IMR-90 (cell line): ENCODE measurements around the gene MNS1. TPM values are rescaled to one million over a fixed set of nuclear protein-coding genes. Genes with fewer than 3 reads are reported as not detected.

Source experiments
- ATAC-seq: fragments of 200-7000 bp; cut with Tn5 transposase; 2 replicates; pipeline ENCODE4 v1.9.1; 2020; ENCODE audit warnings: low read depth, mild to moderate bottlenecking, moderate library complexity
- BruUV-seq: library from RNA; stranded (reverse); fragments of 400-500 nt; replicated peaks from 2 replicates; lab custom pipeline; 2021; lab: Mats Ljungman, UMichigan
- CTCF ChIA-PET: fragments of 300-600 bp; formaldehyde crosslinking; extraction: SDS; loops from one replicate; lab custom pipeline; 2021; ENCODE audit warnings: antibody characterized with exemption; lab: Yijun Ruan, JAX
- POLR2A ChIA-PET: fragments of 300-600 bp; sonication (Branson Sonifier 250); formaldehyde crosslinking; loops from one replicate; lab custom pipeline; 2022; ENCODE audit warnings: antibody characterized with exemption; ENCODE audit not compliant: unreplicated experiment; lab: Charles Lee
- DNase-seq: peaks from one replicate; pipeline ENCODE4 v3.0.0; 2013
- H2AFZ ChIP-seq: replicated peaks from 2 replicates; pipeline ENCODE3; 2013; ENCODE audit warnings: low read length, mild to moderate bottlenecking; ENCODE audit not compliant: poor library complexity
- H2AK5ac ChIP-seq: 2 replicates; pipeline ENCODE4 v1.6.1; 2013; ENCODE audit warnings: low read depth, low read length, inconsistent platforms
- H2AK9ac ChIP-seq: replicated peaks from 2 replicates; pipeline ENCODE3; 2013; ENCODE audit warnings: mild to moderate bottlenecking, low read depth, low read length, moderate library complexity; ENCODE audit not compliant: poor library complexity
- H2BK120ac ChIP-seq: 2 replicates; pipeline ENCODE4 v1.6.1; 2013; ENCODE audit warnings: low read depth, low read length, inconsistent platforms
- H2BK15ac ChIP-seq: 3 replicates; pipeline ENCODE4 v1.6.1; 2013; ENCODE audit warnings: low read depth, low read length, inconsistent platforms
- H2BK20ac ChIP-seq: 2 replicates; pipeline ENCODE4 v1.6.1; 2013; ENCODE audit warnings: low read depth, mild to moderate bottlenecking, inconsistent platforms, low read length, moderate library complexity
- H2BK5ac ChIP-seq: 2 replicates; pipeline ENCODE4 v1.6.1; 2013; ENCODE audit warnings: mild to moderate bottlenecking, low read depth, low read length, inconsistent platforms; ENCODE audit not compliant: poor library complexity, severe bottlenecking
- H3K14ac ChIP-seq: replicated peaks from 2 replicates; pipeline ENCODE4 v1.6.1; 2013; ENCODE audit warnings: low read depth, low read length, inconsistent platforms
- H3K18ac ChIP-seq: 2 replicates; pipeline ENCODE4 v1.6.1; 2013; ENCODE audit warnings: low read depth, low read length, control low read depth
- H3K23ac ChIP-seq: 2 replicates; pipeline ENCODE4 v1.6.1; 2013; ENCODE audit warnings: low read depth, low read length, inconsistent platforms
- H3K27ac ChIP-seq: 2 replicates; pipeline ENCODE4 v1.5.1; 2013; ENCODE audit warnings: mild to moderate bottlenecking, control low read depth, low read length; ENCODE audit not compliant: insufficient read depth
- H3K27me3 ChIP-seq: 2 replicates; pipeline ENCODE4 v1.6.1; 2013; ENCODE audit warnings: low read length; ENCODE audit not compliant: control insufficient read depth, insufficient read depth
- H3K36me3 ChIP-seq: 2 replicates; pipeline ENCODE4 v1.6.1; 2013; ENCODE audit warnings: low read length, mixed read lengths; ENCODE audit not compliant: control insufficient read depth, insufficient read depth
- H3K4ac ChIP-seq: 2 replicates; pipeline ENCODE4 v1.6.1; 2013; ENCODE audit warnings: low read depth, low read length, inconsistent platforms
- H3K4me1 ChIP-seq: 2 replicates; pipeline ENCODE4 v1.6.1; 2013; ENCODE audit warnings: low read length, mixed read lengths; ENCODE audit not compliant: control insufficient read depth, insufficient read depth
- H3K4me2 ChIP-seq: 2 replicates; pipeline ENCODE4 v1.6.1; 2013; ENCODE audit warnings: low read depth, mild to moderate bottlenecking, control low read depth, low read length, moderate library complexity
- H3K4me3 ChIP-seq: 2 replicates; pipeline ENCODE4 v1.5.1; 2013; ENCODE audit warnings: low read depth, mild to moderate bottlenecking, control low read depth, low read length, moderate library complexity; ENCODE audit not compliant: insufficient read depth
- H3K56ac ChIP-seq: 2 replicates; pipeline ENCODE4 v1.6.1; 2013; ENCODE audit warnings: low read length, inconsistent platforms; ENCODE audit not compliant: insufficient read depth; ENCODE audit errors: extremely low read depth
- H3K79me1 ChIP-seq, 2 experiments: 2 replicates each; pipeline ENCODE4 v1.6.1; 2013; ENCODE audit warnings: low read length in 2 of 2, inconsistent platforms in 1 of 2, low read depth in 1 of 2
- H3K9ac ChIP-seq: 2 replicates; pipeline ENCODE4 v1.6.1; 2013; ENCODE audit warnings: low read depth, low read length, control low read depth
- H3K9me1 ChIP-seq: 2 replicates; pipeline ENCODE4 v1.6.1; 2013; ENCODE audit warnings: low read length, inconsistent platforms; ENCODE audit not compliant: insufficient read depth
- H3K9me3 ChIP-seq: 2 replicates; pipeline ENCODE4 v1.6.1; 2013; ENCODE audit warnings: low read length; ENCODE audit not compliant: control insufficient read depth, insufficient read depth
- H4K20me1 ChIP-seq: 2 replicates; pipeline ENCODE4 v1.6.1; 2013; ENCODE audit warnings: low read length, inconsistent platforms; ENCODE audit not compliant: insufficient read depth
- H4K5ac ChIP-seq: 2 replicates; pipeline ENCODE4 v1.6.1; 2013; ENCODE audit warnings: mild to moderate bottlenecking, low read depth, low read length, control low read depth
- H4K8ac ChIP-seq, 2 experiments: 2 replicates each; pipeline ENCODE4 v1.6.1; 2013; ENCODE audit warnings: low read depth in 2 of 2, low read length in 2 of 2, control low read depth in 1 of 2, inconsistent platforms in 1 of 2
- H4K91ac ChIP-seq: 2 replicates; pipeline ENCODE4 v1.6.1; 2013; ENCODE audit warnings: low read depth, low read length, inconsistent platforms; ENCODE audit not compliant: insufficient read depth
- BHLHE40 ChIP-seq: fragments of 150-350 bp; IDR thresholded peaks from 2 replicates; pipeline ENCODE4 v1.6.1; 2016; ENCODE audit warnings: mild to moderate bottlenecking, low read depth, low read length
- CEBPB ChIP-seq: IDR thresholded peaks from 2 replicates; pipeline ENCODE4 v1.6.1; 2012; ENCODE audit warnings: low read depth, low read length, improper control_type of control experiment
- CHD1 ChIP-seq: IDR thresholded peaks from 2 replicates; pipeline ENCODE4 v1.6.1; 2012; ENCODE audit warnings: low read depth, low read length, improper control_type of control experiment
- ELK1 ChIP-seq: fragments of 150-350 bp; IDR thresholded peaks from 2 replicates; pipeline ENCODE4 v1.6.1; 2016; ENCODE audit warnings: low read depth, mild to moderate bottlenecking, low read length, moderate library complexity, borderline replicate concordance
- FOS ChIP-seq: fragments of 150-350 bp; IDR thresholded peaks from 2 replicates; pipeline ENCODE4 v1.6.1; 2016; ENCODE audit warnings: low read depth, low read length
- MAZ ChIP-seq: IDR thresholded peaks from 2 replicates; pipeline ENCODE4 v1.6.1; 2012; ENCODE audit warnings: low read depth, mild to moderate bottlenecking, low read length, improper control_type of control experiment, moderate library complexity, borderline replicate concordance
- NFE2L2 ChIP-seq: fragments of 150-350 bp; IDR thresholded peaks from 2 replicates; pipeline ENCODE4 v1.6.1; 2016; ENCODE audit warnings: low read depth, mild to moderate bottlenecking, low read length
- POLR2A ChIP-seq: IDR thresholded peaks from 2 replicates; pipeline ENCODE4 v1.6.1; 2012; ENCODE audit warnings: mild to moderate bottlenecking, low read depth, low read length
- RAD21 ChIP-seq: IDR thresholded peaks from 2 replicates; pipeline ENCODE4 v1.6.1; 2012; ENCODE audit warnings: low read length, improper control_type of control experiment
- RCOR1 ChIP-seq: IDR thresholded peaks from 2 replicates; pipeline ENCODE4 v1.6.1; 2012; ENCODE audit warnings: mild to moderate bottlenecking, low read length, improper control_type of control experiment; ENCODE audit not compliant: insufficient replicate concordance
- RFX5 ChIP-seq: IDR thresholded peaks from 2 replicates; pipeline ENCODE4 v1.8.0; 2012; ENCODE audit warnings: low read depth, mild to moderate bottlenecking, low read length, moderate library complexity
- SMC3 ChIP-seq: fragments of 150-350 bp; IDR thresholded peaks from 2 replicates; pipeline ENCODE4 v1.6.1; 2016; ENCODE audit warnings: low read depth, mild to moderate bottlenecking, antibody characterized with exemption, low read length, moderate library complexity
- WGBS, 2 experiments: methylation state at CpG; one replicate each; pipeline versions ENCODE4 v1.1.5 to v1.1.7; 2013; ENCODE audit warnings: missing lambda C conversion rate in 2 of 2; ENCODE audit not compliant: insufficient read length in 1 of 2; ENCODE audit errors: extremely low coverage in 2 of 2; 5-methylcytosine and 5-hydroxymethylcytosine counted together
- dilution Hi-C: fragments of 300-500 bp; cut with HindIII; formaldehyde crosslinking; loops from one replicate; pipeline ENCODE4 v1.14.3; 2018; ENCODE audit warnings: low sequenced_read_pairs; ENCODE audit not compliant: unreplicated experiment
- in situ Hi-C: fragments of 300-500 bp; cut with MboI; formaldehyde crosslinking; loops from 3 replicates; pipeline ENCODE4 v1.14.3; 2019; ENCODE audit warnings: low sequenced_read_pairs, inconsistent platforms, mixed read lengths
- intact Hi-C: fragments of 100-400 bp; cut with micrococcal nuclease; formaldehyde crosslinking; loops from 2 replicates; pipeline ENCODE4 v1.10.0; 2022
- polyA plus RNA-seq, 3 experiments: library from polyadenylated mRNA; depleted of rRNA; stranded (reverse); fragments of >200 nt; gene quantifications; 2 replicates each; pipeline ENCODE4 v1.2.3, GENCODE V29; 2012; ENCODE audit warnings: low replicate concordance in 1 of 3
- total RNA-seq: library from RNA; depleted of rRNA; stranded (reverse); fragments of >200 nt; gene quantifications from 2 replicates; pipeline ENCODE4 v1.2.3, GENCODE V29; 2012
- TF ChIP-seq, protein P1 (sequence below): conservative IDR thresholded peaks from 2 replicates; pipeline ENCODE4 v1.5.1; 2012; ENCODE audit warnings: mild to moderate bottlenecking, low read depth, low read length, improper control_type of control experiment

The MNS1 gene
- total and polyA plus RNA-seq, 2 of the 4 experiments (the other 2 are of a cell fraction) = 0.36 to 0.84 TPM

GRCh38 chr15:56385908-56386307 is 79.0 kb downstream of the MNS1 start:
- DNase-seq (no peak), ATAC-seq (no peak)
- H3K56ac ChIP-seq = no peak overlapping the region
- in situ Hi-C loops (no loop called here), dilution Hi-C loops (no loop called here), intact Hi-C loops (no loop called here)
- no peak overlapping the region for H4K5ac ChIP-seq
- no TSS peak for BruUV-seq
- H3K4ac ChIP-seq = no peak overlapping the region
- no peaks in the 10 kb centered on the region for H3K27me3 ChIP-seq
- H3K36me3 ChIP-seq = no peaks in the 10 kb centered on the region
- H4K8ac ChIP-seq = no peak overlapping the region
- no peak overlapping the region for H3K18ac ChIP-seq
- H2BK20ac ChIP-seq = no peak overlapping the region
- H2AFZ ChIP-seq = no peak overlapping the region
- H3K9me3 ChIP-seq = no peaks in the 10 kb centered on the region; the same call in 1 of the 2 replicates
- CTCF ChIA-PET = no interaction called here
- H2AK5ac ChIP-seq = no peak overlapping the region
- TF ChIP-seq CHD1 (no peak), POLR2A (no peak), FOS (no peak), SMC3 (no peak), RFX5 (no peak), CEBPB (no peak), RCOR1 (no peak), RAD21 (no peak), ELK1 (no peak), NFE2L2 (no peak), BHLHE40 (no peak), MAZ (no peak)
- TF ChIP-seq, protein P1, sequence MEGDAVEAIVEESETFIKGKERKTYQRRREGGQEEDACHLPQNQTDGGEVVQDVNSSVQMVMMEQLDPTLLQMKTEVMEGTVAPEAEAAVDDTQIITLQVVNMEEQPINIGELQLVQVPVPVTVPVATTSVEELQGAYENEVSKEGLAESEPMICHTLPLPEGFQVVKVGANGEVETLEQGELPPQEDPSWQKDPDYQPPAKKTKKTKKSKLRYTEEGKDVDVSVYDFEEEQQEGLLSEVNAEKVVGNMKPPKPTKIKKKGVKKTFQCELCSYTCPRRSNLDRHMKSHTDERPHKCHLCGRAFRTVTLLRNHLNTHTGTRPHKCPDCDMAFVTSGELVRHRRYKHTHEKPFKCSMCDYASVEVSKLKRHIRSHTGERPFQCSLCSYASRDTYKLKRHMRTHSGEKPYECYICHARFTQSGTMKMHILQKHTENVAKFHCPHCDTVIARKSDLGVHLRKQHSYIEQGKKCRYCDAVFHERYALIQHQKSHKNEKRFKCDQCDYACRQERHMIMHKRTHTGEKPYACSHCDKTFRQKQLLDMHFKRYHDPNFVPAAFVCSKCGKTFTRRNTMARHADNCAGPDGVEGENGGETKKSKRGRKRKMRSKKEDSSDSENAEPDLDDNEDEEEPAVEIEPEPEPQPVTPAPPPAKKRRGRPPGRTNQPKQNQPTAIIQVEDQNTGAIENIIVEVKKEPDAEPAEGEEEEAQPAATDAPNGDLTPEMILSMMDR = no peak
- POLR2A ChIA-PET = no interaction called here
- H3K14ac ChIP-seq = no peak overlapping the region
- H3K9me1 ChIP-seq = no peaks in the 10 kb centered on the region
- H3K79me1 ChIP-seq = no peaks in the 10 kb centered on the region
- H3K9ac ChIP-seq = no peak overlapping the region
- H3K4me1 ChIP-seq = no peaks in the 10 kb centered on the region
- no peak overlapping the region for H3K23ac ChIP-seq
- WGBS, 2 experiments = no CpG with 5 or more reads among the region's 3 CpGs
- no peak overlapping the region for H2BK120ac ChIP-seq
- no peak overlapping the region for H3K4me2 ChIP-seq
- H4K91ac ChIP-seq = no peak overlapping the region
- H4K20me1 ChIP-seq = no peaks in the 10 kb centered on the region
- no peak overlapping the region for H2BK15ac ChIP-seq
- H3K4me3 ChIP-seq = no peak overlapping the region
- H2AK9ac ChIP-seq = no peak overlapping the region
- no peak overlapping the region for H3K27ac ChIP-seq
- H2BK5ac ChIP-seq = no peak overlapping the region
